Measurements from ENCODE around the gene HDAC9. TPM values are rescaled to one million over a fixed set of nuclear protein-coding genes. Genes with fewer than 3 reads are reported as not detected.

HDAC9 gene
- total and polyA plus RNA-seq, 8 donors = 1.3 to 12.3 (median 3.5) TPM

DNA sequence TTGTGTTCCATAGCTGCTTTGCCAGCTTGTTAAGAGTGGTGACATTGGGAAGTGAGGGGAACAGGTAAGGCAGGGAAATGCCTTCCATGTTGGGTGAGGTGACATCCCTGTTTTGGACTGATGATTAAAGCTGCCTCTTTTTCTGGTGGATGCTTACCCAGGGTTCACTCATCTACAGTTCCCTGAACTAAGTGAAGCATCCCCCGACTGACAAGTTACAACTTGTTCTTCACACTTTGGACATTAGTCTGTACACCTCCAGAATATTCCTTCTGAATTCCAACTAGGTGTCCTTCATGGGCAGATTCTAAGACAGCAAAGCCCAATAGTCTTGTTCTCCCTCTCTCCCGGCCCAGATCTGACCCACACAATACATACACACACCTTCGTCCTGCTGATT lies 63.4 kb downstream of the HDAC9 start:
- no peak for DNase-seq
- Histone ChIP-seq H3K4me3 (no peak overlapping the region), H3K27me3 (no peaks in the 10 kb centered on the region), H3K4me1 (no peaks in the 10 kb centered on the region), H3K9me3 (no peaks in the 10 kb centered on the region), H3K36me3 (no peaks in the 10 kb centered on the region), H3K27ac (no peak overlapping the region)
- no peak for ATAC-seq
- intact Hi-C loops (cut with DNase I) = no loop called here
- WGBS, 2 donors = 65 to 69% methylated on average over 3 of the region's 3 CpGs
- no peak for FAIRE-seq
- TF ChIP-seq, protein P1, sequence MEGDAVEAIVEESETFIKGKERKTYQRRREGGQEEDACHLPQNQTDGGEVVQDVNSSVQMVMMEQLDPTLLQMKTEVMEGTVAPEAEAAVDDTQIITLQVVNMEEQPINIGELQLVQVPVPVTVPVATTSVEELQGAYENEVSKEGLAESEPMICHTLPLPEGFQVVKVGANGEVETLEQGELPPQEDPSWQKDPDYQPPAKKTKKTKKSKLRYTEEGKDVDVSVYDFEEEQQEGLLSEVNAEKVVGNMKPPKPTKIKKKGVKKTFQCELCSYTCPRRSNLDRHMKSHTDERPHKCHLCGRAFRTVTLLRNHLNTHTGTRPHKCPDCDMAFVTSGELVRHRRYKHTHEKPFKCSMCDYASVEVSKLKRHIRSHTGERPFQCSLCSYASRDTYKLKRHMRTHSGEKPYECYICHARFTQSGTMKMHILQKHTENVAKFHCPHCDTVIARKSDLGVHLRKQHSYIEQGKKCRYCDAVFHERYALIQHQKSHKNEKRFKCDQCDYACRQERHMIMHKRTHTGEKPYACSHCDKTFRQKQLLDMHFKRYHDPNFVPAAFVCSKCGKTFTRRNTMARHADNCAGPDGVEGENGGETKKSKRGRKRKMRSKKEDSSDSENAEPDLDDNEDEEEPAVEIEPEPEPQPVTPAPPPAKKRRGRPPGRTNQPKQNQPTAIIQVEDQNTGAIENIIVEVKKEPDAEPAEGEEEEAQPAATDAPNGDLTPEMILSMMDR (IDR thresholded peaks at IDR 0.05) = no peak

DNA sequence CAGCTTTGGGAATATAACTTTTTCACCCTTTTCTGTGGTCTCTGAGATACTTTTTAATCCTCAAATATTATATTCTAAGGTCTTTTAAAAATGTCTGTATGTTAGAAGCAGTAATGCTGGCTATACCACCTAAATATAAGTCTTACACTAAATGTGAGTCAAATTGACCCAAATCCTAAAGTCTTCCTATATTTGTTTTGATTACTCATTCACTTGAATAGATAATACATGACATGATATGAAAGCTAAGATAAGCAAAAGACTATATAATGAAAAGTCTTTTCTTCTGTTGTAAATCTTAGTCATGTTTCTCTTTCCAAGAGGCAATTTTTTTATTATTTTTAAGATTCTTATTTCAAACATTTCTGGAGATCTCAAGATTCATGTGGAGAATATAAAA lies 64.2 kb downstream of the HDAC9 start:
- FAIRE-seq (no peak), ATAC-seq (no peak), DNase-seq (no peak)
- Histone ChIP-seq H3K27me3 (no peaks in the 10 kb centered on the region), H3K36me3 (no peaks in the 10 kb centered on the region), H3K27ac (no peak overlapping the region), H3K4me3 (no peak overlapping the region), H3K9me3 (no peaks in the 10 kb centered on the region), H3K4me1 (no peaks in the 10 kb centered on the region)
- intact Hi-C loops (cut with DNase I) = no loop called here
- TF ChIP-seq, protein P1 (IDR thresholded peaks at IDR 0.05) = no peak

DNA sequence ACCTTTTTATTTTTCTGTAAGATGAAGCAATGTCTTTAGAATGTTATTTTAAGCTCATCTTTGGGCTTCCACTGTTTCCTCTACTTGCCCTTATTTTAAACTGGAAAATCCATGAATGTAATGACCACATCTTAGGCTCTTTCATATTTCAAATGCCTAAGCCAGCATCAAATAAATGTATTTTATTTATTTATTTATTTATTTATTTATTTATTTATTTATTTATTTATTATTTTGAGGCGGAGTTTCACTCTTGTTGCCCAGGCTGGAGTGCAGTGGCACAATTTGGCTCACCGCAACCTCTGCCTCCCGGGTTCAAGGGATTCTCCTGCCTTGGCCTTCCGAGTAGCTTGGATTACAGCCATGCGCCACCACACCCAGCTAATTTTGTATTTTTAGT lies 69.2 kb downstream of the HDAC9 start:
- no peak for DNase-seq
- FAIRE-seq = no peak
- 92 to 94% methylated on average over 5 of the region's 5 CpGs for WGBS, 2 donors
- Histone ChIP-seq H3K36me3 (no peaks in the 10 kb centered on the region), H3K9me3 (no peaks in the 10 kb centered on the region), H3K4me1 (no peaks in the 10 kb centered on the region), H3K4me3 (no peak overlapping the region), H3K27me3 (no peaks in the 10 kb centered on the region), H3K27ac (no peak overlapping the region)
- intact Hi-C loops (cut with DNase I) = no loop called here
- TF ChIP-seq, protein P1 (IDR thresholded peaks at IDR 0.05) = no peak
- no peak for ATAC-seq

DNA sequence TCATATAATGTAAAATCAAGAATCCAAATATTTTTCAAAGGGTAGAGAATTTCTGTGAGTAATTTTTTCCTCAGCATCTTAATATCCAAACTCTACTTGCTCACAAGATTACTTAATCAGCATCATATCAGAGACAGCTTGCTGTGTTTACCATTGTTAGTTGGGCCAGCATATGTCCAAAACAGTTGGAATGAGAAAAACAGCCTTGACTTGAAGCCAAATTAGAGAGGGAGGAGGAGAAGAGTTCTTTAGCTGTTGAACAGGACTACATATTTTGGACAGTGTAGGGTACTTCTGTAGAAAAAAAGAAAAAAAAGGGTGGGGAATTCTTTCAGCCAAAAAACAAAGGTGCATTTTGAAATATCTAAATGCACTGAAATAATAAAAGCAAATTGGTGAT lies 69.8 kb downstream of the HDAC9 start:
- Histone ChIP-seq H3K4me1 (peaks cover 0 to 1% (median 0%) of the 10 kb centered on the region in 3 donors), H3K9me3 (no peaks in the 10 kb centered on the region), H3K4me3 (no peak overlapping the region), H3K27me3 (no peaks in the 10 kb centered on the region), H3K27ac (no peak overlapping the region), H3K36me3 (no peaks in the 10 kb centered on the region)
- TF ChIP-seq, protein P1 (IDR thresholded peaks at IDR 0.05) = no peak
- FAIRE-seq = no peak
- ATAC-seq = no peak
- intact Hi-C loops (cut with DNase I) = no loop called here
- DNase-seq = no peak

DNA sequence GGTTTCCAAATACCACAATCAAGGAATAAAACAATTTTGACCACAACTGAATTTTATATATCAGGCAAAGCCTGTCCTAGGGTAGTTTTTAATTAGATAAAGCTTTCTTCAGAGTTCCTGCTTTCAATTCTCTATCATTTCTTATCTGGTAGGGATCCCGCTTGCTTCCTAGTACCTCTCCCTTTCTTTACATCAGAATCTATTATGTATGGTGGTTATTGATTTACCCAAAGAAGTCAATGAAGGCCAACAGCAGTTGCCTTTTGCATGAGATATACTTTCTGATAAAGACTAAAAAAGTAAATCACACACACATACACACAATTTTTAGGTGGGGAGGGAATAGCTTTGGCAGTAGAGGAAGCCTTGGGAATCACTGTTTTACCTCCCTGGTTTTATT lies 70.7 kb downstream of the HDAC9 start:
- Histone ChIP-seq H3K27me3 (no peaks in the 10 kb centered on the region), H3K27ac (no peak overlapping the region), H3K36me3 (no peaks in the 10 kb centered on the region), H3K9me3 (no peaks in the 10 kb centered on the region), H3K4me1 (peaks cover 0 to 7% (median 0%) of the 10 kb centered on the region in 3 donors), H3K4me3 (no peak overlapping the region)
- FAIRE-seq = no peak
- WGBS, 2 donors = 68 to 88% methylated on average over 1 of the region's 1 CpG
- TF ChIP-seq, protein P1 (IDR thresholded peaks at IDR 0.05) = no peak
- no peak for ATAC-seq
- no peak for DNase-seq
- intact Hi-C loops (cut with DNase I) = no loop called here

Measured in pancreas (tissue), 10 donors.